GM21619 (cell line): ENCODE measurements around the gene HELZ2.
"Not testable (repeated sequence)": the region's sequence is repeated elsewhere in the genome, so short reads cannot be mapped to it uniquely, and the experiment has no call there.

Experiments
- ATAC-seq: cut with Tn5 transposase; IDR thresholded peaks from one replicate; pipeline ENCODE4 v1.9.1; 2021; ENCODE audit not compliant: unreplicated experiment

Gene HELZ2

GRCh38 chr20:63574156-63574828, at the start of gene HELZ2:
TSS of gene HELZ2 (minus strand) at chr20:63574239. CDS start at chr20:63572385, 1,854 bp downstream.
- ATAC-seq = no peak

GRCh38 chr20:63622732-63623131, 48.7 kb upstream of the HELZ2 start:
- ATAC-seq = no peak

GRCh38 chr20:63622096-63622495, 48.1 kb upstream of the HELZ2 start:
- no peak for ATAC-seq

GRCh38 chr20:63620991-63621390, 47.0 kb upstream of the HELZ2 start:
- ATAC-seq = no peak

GRCh38 chr20:63619505-63619904, 45.5 kb upstream of the HELZ2 start:
- ATAC-seq = no peak

GRCh38 chr20:63619086-63619485, 45.0 kb upstream of the HELZ2 start:
- ATAC-seq = no peak

- ATAC-seq = no peak
These were observed 44.4 kb upstream of the HELZ2 start for GRCh38 chr20:63618291-63618980.

GRCh38 chr20:63617876-63618265, 43.8 kb upstream of the HELZ2 start:
- no peak for ATAC-seq

- ATAC-seq = no peak
These were observed 43.2 kb upstream of the HELZ2 start for GRCh38 chr20:63617092-63617875.

GRCh38 chr20:63613863-63614594, 40.0 kb upstream of the HELZ2 start:
- ATAC-seq = not testable (repeated sequence)

GRCh38 chr20:63612276-63612931, 38.4 kb upstream of the HELZ2 start:
- no peak for ATAC-seq

- no peak for ATAC-seq
These were observed 37.6 kb upstream of the HELZ2 start for GRCh38 chr20:63611646-63612045.

- ATAC-seq = no peak
These were observed 36.8 kb upstream of the HELZ2 start for GRCh38 chr20:63610581-63611435.

GRCh38 chr20:63606686-63607085, 32.6 kb upstream of the HELZ2 start:
- no peak for ATAC-seq

GRCh38 chr20:63602321-63602720, 28.3 kb upstream of the HELZ2 start:
- no peak for ATAC-seq

- ATAC-seq = not testable (repeated sequence)
These were observed 27.6 kb upstream of the HELZ2 start for GRCh38 chr20:63601679-63602078.

GRCh38 chr20:63599396-63600050, 25.5 kb upstream of the HELZ2 start:
- ATAC-seq = no peak

- ATAC-seq = no peak
These were observed 24.7 kb upstream of the HELZ2 start for GRCh38 chr20:63598479-63599395.
